Bronchial epithelial cell (primary cell): Measurements from ENCODE around the gene UNC45A. TPM values are rescaled to one million over a fixed set of nuclear protein-coding genes. Genes with fewer than 3 reads are reported as not detected.

ENCODE experiments used
- DNase-seq: peaks from one replicate; pipeline ENCODE4 v3.0.0-alpha.2; 2010; ENCODE audit warnings: low read depth
- FAIRE-seq: peaks from 2 replicates; lab custom pipeline; 2011; peaks lifted over from hg19 to GRCh38; lab: Jason Lieb, UNC
- H3K27me3 ChIP-seq: 2 replicates; pipeline ENCODE4 v1.5.1; 2011; ENCODE audit warnings: low read length; ENCODE audit not compliant: control insufficient read depth, insufficient read depth
- H3K36me3 ChIP-seq: 2 replicates; pipeline ENCODE4 v1.5.1; 2011; ENCODE audit warnings: low read length; ENCODE audit not compliant: control insufficient read depth, insufficient read depth
- H3K4me3 ChIP-seq: 2 replicates; pipeline ENCODE4 v1.5.1; 2011; ENCODE audit warnings: mild to moderate bottlenecking, low read depth, low read length, control low read depth
- total RNA-seq: library from RNA; depleted of rRNA; stranded (reverse); fragments of >200 nt; gene quantifications from 2 replicates; pipeline ENCODE4 v1.2.1, GENCODE V29; 2014
- TF ChIP-seq, protein P1 (sequence below): IDR thresholded peaks from 2 replicates; pipeline ENCODE4 v1.5.1; 2011; ENCODE audit warnings: mild to moderate bottlenecking, moderate library complexity, low read length, control low read depth, inconsistent platforms; ENCODE audit not compliant: insufficient read depth, severe bottlenecking

The UNC45A gene
- total RNA-seq, 1 donor from 2014 or later = 64.8 TPM

DNA sequence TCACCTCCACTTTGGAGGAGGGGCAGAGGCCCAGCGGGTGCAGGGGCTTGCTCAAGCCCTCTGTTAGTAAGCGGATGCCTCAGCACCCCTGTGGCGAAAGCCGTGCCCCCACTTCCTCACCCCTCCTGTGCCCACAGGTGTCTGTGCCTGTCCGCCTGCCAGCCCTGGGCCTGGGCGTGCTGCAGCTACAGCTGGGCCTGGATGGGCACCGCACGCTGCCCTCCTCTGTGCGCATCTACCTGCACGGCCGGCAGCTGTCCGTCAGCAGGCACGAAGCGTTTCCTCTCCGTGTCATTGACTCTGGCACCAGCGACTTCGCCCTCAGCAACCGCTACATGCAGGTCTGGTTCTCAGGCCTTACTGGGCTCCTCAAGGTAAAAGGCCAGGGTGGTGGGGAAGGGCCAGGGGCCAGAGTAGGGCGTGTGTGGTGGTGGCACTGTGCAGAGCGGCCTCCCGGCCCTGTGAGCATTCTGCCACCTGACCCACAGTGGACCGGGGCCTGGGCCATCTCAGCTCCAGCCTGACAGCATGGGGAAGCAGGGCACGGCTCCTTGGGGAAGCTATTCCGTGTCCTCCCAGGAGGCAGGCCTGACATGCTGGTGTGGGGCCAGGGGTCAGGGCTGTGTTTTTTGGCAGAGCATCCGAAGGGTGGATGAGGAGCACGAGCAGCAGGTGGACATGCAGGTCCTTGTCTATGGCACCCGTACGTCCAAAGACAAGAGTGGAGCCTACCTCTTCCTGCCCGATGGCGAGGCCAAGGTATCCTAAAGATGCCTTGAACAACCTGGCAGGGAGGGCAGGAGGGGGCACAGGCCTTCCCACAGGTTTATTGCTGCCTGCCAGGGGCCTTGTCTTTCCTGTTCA lies 22.9 kb upstream of the UNC45A start:
- TF ChIP-seq, protein P1, sequence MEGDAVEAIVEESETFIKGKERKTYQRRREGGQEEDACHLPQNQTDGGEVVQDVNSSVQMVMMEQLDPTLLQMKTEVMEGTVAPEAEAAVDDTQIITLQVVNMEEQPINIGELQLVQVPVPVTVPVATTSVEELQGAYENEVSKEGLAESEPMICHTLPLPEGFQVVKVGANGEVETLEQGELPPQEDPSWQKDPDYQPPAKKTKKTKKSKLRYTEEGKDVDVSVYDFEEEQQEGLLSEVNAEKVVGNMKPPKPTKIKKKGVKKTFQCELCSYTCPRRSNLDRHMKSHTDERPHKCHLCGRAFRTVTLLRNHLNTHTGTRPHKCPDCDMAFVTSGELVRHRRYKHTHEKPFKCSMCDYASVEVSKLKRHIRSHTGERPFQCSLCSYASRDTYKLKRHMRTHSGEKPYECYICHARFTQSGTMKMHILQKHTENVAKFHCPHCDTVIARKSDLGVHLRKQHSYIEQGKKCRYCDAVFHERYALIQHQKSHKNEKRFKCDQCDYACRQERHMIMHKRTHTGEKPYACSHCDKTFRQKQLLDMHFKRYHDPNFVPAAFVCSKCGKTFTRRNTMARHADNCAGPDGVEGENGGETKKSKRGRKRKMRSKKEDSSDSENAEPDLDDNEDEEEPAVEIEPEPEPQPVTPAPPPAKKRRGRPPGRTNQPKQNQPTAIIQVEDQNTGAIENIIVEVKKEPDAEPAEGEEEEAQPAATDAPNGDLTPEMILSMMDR = no peak
- Histone ChIP-seq H3K36me3 (peaks cover 29% of the 10 kb centered on the region), H3K27me3 (no peaks in the 10 kb centered on the region), H3K4me3 (no peak overlapping the region)
- no peak for DNase-seq
- no peak for FAIRE-seq

DNA sequence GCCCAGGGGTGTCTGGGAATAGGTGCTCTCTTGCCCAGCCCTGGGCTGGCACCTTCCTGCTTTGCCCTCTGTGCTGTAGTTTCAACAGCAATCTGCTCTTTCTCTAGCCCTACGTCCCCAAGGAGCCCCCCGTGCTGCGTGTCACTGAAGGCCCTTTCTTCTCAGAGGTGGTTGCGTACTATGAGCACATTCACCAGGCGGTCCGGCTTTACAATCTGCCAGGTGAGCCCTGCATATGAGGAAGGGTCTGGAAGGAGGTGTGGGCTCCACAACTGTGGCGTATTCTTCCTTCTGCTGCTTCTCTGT lies 22.4 kb upstream of the UNC45A start:
- DNase-seq (no peak), FAIRE-seq (no peak)
- H3K27me3 ChIP-seq = no peaks in the 10 kb centered on the region
- no peak overlapping the region for H3K4me3 ChIP-seq
- peaks cover 26% of the 10 kb centered on the region for H3K36me3 ChIP-seq
- TF ChIP-seq, protein P1 = no peak

DNA sequence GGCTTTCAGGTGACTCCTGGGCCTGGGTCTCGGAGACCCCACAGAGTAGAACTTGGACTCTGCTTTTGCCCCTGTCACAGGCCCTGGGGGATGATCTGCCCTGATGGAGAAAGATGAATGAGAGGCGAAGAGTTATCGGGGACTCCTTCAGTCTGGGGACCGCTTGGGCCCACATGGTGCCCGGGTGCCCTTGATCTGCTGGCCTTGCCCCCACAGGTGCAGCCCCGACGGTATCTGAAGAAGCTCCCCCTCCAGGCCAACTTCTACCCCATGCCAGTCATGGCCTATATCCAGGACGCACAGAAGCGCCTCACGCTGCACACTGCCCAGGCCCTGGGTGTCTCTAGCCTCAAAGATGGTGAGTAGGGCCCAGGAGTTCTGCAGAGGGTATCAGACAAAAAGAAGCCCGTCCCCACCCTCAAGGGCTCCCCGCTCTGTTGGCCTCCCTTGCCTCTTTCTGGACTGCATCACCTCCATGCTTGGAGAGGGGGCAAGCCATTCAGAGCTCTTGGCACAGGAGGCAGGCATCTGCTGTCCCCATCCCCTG lies 21.6 kb upstream of the UNC45A start:
- no peak for FAIRE-seq
- H3K36me3 ChIP-seq = peaks cover 27% of the 10 kb centered on the region

DNA sequence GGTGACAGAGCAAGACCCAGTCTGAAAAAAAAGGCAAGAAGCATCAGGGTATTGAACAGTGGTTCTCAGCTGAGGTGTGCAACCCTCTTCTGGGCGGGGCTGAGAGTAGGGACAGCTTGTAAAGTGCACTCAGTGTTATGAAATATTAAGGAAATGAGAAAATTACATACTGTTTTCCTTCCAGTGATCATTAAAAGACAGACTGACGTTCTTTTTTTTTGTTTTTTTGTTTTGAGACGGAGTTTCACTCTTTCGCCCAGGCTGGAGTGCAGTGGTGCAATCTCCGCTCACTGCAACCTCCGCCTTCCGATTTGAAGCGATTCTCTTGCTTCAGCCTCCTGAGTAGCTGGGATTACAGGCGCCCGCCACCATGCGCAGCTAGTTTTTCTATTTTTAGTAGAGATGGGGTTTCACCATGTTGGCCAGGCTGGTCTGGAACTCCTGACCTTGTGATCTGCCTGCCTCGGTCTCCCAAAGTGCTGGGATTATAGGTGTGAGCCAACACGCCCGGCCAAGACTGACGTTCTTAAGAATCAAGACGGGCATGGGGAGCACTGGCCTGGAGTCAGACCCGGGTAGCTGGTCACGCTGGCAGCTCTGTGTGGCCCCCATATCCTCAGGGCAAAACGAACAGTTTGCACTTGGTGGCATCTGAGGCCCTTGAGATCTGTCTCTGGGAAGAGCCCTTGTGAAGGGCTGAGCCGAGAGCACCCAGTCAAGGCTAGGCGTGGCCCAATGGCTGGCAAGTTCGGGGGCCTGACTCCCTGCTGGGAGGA lies 20.6 kb upstream of the UNC45A start:
- H3K36me3 ChIP-seq = peaks cover 26% of the 10 kb centered on the region
- TF ChIP-seq, protein P1 = no peak
- H3K4me3 ChIP-seq = no peak overlapping the region
- no peaks in the 10 kb centered on the region for H3K27me3 ChIP-seq
- no peak for FAIRE-seq
- DNase-seq = no peak

More for the DNA sequence above, 21.6 kb upstream of the UNC45A start:
- H3K4me3 ChIP-seq = no peak overlapping the region
- no peaks in the 10 kb centered on the region for H3K27me3 ChIP-seq
- DNase-seq = no peak
- TF ChIP-seq, protein P1 = no peak

DNA sequence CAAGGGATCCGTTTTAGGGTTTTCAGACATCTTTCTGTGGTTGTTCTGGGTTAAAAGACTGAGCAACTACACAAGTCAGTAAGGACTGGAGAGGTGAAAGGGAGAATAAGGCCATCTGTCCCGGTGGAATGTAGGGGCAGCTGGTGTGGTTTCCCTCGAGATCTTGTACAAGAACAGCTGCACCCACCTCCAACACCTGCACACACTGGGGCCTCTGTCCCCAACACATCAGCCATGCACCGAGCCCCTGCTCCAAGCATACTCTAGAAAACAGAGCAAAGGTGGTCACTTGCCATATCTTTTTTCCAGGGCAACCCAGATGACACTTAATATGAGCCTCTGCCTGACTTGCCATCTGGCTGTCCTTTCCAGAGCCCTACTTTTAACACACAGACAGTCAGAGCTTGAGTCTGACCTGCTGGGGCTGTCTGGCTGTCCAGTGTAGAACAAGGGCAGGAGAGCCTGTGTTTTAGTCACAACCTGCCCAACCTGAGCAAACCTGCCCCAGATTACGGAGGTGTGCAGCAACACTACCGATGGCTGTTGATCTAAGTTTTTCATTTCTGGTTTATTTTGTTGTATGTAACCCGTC lies 19.8 kb upstream of the UNC45A start:
- no peak for FAIRE-seq
- DNase-seq = no peak
- H3K36me3 ChIP-seq = peaks cover 24% of the 10 kb centered on the region

More for the DNA sequence above, 19.8 kb upstream of the UNC45A start:
- no peaks in the 10 kb centered on the region for H3K27me3 ChIP-seq
- TF ChIP-seq, protein P1 = no peak
- H3K4me3 ChIP-seq = no peak overlapping the region
